GM21526 (cell line): ENCODE measurements around the gene PIK3C2A.
A peak's percentile ranks its signal among the peaks of the same experiment; 100 is the strongest.
"Not testable (repeated sequence)": the region's sequence is repeated elsewhere in the genome, so short reads cannot be mapped to it uniquely, and the experiment has no call there.

Source experiments
- ATAC-seq: cut with Tn5 transposase; IDR thresholded peaks from one replicate; pipeline ENCODE4 v1.9.1; 2021; ENCODE audit warnings: moderate library complexity; ENCODE audit not compliant: unreplicated experiment, low FRiP score

PIK3C2A gene, protein sequence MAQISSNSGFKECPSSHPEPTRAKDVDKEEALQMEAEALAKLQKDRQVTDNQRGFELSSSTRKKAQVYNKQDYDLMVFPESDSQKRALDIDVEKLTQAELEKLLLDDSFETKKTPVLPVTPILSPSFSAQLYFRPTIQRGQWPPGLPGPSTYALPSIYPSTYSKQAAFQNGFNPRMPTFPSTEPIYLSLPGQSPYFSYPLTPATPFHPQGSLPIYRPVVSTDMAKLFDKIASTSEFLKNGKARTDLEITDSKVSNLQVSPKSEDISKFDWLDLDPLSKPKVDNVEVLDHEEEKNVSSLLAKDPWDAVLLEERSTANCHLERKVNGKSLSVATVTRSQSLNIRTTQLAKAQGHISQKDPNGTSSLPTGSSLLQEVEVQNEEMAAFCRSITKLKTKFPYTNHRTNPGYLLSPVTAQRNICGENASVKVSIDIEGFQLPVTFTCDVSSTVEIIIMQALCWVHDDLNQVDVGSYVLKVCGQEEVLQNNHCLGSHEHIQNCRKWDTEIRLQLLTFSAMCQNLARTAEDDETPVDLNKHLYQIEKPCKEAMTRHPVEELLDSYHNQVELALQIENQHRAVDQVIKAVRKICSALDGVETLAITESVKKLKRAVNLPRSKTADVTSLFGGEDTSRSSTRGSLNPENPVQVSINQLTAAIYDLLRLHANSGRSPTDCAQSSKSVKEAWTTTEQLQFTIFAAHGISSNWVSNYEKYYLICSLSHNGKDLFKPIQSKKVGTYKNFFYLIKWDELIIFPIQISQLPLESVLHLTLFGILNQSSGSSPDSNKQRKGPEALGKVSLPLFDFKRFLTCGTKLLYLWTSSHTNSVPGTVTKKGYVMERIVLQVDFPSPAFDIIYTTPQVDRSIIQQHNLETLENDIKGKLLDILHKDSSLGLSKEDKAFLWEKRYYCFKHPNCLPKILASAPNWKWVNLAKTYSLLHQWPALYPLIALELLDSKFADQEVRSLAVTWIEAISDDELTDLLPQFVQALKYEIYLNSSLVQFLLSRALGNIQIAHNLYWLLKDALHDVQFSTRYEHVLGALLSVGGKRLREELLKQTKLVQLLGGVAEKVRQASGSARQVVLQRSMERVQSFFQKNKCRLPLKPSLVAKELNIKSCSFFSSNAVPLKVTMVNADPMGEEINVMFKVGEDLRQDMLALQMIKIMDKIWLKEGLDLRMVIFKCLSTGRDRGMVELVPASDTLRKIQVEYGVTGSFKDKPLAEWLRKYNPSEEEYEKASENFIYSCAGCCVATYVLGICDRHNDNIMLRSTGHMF (N-terminal part only)

DNA sequence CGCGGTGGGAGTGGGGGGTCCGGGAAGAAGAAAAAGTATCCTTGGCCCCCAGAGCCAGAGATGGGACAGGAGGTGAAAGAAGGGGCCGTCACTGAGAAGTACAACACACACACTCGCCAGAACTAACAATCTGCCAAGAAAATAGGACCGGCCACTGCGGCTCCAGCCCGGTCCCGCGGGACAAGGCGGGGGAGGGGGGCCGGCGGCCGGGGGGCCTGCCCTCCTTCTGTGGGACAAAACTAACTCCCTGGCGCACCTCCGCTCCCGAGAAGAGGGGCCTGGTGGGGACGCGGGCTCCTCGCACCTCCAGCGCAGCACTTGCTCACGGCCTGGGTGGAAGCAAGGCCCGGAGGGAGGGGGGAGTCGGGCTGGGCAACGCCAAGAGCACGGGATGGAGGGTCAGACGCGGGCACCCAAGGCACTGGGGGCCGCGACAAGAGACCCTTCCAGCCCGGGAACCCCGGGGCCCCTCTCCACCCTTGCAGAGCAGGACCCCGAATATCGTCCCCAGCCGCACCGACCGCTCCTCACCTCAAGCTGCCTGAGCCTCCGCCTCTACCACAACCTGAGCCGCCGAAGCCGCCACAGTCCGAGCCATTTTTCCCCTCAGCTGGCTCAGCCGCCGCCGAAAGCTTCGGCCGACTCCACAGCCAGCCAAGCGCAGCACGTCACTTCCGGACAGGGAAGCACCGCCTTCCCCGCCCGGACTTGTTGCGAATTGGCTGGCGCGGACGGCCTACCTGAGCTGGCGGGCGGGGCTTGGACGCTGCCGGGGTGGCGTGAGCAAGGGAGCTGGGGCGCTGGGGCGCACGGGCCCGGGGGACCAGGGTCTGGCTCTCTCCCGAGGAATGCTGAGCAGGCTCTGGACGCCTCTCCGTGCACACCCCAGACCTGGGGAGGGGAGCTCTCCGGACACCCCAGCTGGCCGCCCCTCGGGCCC is at the start of gene PIK3C2A:
Gene PIK3C2A, minus strand, starts transcription at position 670 of the 940 bp plus-strand sequence. CDS start 38,245 bp downstream, outside the sequence.
- ATAC-seq, result peak; percentile 98

DNA sequence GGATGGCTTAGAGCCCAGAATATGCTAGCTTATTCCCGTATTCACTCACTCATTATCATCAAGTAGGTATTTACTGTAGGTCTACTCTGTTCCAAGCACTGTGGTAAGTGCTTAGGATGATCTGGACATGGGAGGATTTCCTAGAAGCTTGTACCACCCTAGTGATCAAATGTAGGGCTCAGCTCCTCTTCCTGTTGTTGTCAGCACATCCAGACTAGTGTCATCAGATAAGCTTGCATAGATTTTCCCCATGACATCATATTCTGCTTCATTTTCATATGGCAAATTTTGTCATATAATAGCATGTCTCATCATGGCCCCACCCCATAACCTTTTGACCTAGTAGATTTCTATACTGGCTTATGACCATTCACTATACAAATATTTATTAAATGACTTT is 49.4 kb upstream of the PIK3C2A start:
- ATAC-seq, result no peak

DNA sequence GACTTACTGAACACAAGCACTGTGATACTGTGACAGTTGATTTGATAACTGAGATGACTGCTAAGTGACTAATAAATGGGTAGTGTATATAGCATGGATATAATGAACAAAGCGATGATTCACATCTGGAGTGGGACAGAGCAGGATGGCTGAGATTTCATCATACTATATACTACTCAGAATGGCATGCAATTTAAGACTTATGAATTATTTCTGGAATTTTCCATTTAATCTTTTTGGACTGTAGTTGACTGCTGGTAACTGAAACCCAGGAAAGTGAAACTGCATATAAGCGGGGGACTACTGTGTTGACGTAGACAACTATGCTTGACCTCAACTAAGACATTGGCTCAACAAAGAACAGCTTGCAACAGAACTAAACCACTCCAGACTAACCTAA is 48.7 kb upstream of the PIK3C2A start:
- ATAC-seq, result no peak

DNA sequence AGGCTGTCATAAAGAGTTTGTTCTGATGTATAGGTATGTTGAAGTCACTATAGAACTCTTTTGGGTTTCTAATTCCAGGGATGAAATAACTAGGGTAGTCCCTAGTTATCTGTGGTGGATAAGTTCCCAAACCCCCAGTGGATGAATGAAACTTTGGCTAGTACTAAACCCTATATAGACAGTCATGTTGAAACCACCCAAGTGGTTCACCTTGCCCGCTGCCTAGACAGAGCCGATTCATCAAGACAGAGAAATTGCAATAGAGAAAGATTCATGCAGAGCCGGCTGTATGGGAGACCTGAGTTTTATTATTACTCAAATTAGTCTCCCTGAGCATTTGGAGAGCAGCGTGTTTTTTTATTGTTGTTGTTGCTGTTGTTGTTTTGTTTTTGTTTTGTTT is 44.9 kb upstream of the PIK3C2A start:
- ATAC-seq, result no peak

DNA sequence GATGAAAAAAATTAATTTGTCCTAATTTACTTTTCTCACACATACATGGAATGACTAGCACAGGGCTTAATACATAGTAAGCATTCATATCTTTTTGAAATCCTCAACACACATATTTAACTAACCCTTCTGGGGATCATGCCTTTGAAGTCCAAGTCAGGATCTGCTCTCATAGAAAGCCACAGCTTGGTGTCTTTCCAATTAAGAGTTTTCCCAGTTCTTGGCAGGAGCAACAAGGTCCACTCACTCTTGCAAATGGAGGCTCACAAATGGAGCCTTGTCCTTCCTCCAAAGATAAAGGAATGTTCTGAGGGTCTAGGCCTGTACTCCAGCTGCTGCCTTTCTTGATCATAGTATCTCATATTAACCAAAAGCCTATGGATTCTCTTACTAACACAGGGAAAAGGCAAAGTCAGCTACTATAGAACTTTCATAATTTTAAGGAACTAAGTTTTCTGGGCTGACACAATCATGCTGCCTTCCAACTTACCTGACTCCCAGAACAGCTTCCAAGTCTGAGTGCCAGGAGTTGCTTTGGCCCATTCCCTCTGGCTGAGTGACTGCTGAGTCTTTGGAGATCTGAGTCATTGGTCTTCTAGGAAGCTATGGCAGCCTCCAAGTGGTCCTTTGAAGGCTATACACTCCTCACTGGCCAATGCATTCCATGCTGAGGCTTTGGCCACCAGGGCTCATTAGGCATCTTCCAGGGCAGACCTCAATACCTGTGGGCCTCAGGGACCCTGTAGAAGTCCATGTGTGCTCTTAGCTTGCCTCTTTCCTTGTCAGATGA is 43.0 kb upstream of the PIK3C2A start:
- ATAC-seq, result no peak

DNA sequence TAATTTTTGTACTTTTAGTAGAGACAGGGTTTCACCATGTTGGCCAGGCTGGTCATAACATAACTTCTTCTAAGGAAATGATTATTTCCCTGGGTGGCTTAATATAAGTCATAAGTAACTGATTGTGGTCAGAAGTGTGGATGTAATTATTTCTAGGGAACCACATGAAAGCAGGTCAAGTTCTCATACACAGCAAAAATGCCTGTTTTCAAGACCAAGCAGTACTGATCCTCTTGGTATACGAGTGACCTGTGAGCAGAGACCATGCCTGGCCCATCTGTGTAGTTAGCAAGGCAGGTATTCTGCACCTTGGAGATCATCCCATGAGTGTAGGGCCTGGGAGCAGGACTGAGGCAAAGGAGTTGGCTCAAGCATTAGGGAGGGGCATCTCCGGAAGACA is 36.3 kb upstream of the PIK3C2A start:
- ATAC-seq, result no peak

DNA sequence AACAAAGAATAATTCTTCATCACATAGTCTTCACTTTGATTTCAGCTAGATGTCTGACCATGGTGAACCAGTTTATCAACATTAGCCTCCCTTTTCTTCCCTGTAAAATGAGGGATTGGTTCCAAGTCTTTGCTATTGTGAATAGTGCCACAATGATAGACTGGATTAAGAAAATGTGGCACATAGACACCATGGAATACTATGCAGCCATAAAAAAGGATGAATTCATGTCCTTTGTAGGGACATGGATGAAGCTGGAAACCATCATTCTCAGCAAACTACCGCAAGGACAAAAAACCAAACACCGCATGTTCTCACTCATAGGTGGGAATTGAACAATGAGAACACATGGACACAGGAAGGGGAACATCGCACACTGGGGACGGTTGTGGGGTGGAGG is 35.2 kb upstream of the PIK3C2A start:
- not testable (repeated sequence) for ATAC-seq

DNA sequence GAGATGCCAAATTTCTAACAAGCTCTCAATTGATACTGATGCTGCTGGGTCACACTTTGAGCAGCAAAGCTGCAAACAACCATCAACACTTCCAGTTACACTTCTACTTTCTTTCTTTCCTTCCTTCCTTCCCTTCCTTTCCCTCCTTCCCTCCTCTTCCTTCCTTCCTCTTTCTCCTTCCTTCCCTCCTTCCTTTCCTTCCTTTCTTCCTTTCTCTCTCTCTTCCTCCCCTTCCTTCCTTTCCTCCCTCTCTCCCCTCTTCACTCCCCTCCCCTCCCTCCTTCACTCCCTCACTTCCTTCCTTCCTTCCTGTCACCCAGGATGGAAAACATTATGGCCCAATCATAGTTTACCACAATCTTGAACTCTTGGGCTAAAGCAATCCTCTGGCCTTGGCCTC is 33.0 kb upstream of the PIK3C2A start:
- ATAC-seq, result no peak

DNA sequence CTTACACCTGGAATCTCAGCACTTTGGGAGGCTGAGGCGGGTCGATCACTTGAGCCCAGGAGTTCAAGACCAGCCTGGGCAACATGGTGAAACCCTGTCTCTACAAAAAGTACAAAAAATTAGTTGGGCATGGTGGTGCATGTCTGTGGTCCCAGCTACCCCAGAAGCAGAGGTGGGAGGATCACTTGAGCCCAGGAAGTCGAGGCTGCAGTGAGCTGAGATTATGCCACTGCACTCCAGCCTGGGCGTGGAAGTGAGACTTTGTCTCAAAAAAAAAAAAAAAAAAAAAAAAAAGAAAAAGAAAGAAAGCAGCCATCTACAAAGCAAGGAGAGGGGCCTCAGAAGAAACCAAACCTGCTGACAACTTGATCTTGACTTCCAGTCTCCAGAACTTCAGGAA is 32.1 kb upstream of the PIK3C2A start:
- not testable (repeated sequence) for ATAC-seq

DNA sequence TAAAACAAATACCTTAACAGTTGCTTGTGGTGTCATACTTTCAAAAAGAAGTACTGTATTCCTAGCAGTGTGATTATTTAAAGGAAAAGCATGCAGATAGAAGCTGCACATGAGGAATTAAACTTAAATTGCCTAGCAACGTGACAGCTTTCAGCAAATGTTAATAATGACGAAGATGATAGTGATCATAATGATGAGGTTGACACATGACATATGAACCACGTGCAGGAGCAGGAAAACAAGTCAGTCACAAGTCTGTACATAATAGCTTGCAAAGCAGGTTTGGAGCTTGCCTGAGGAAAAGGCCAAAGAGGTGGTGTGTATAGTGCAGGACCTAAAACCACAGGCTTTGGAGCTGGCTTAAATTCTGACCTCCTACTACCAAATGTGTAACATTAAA is 30.6 kb upstream of the PIK3C2A start:
- ATAC-seq, result no peak

DNA sequence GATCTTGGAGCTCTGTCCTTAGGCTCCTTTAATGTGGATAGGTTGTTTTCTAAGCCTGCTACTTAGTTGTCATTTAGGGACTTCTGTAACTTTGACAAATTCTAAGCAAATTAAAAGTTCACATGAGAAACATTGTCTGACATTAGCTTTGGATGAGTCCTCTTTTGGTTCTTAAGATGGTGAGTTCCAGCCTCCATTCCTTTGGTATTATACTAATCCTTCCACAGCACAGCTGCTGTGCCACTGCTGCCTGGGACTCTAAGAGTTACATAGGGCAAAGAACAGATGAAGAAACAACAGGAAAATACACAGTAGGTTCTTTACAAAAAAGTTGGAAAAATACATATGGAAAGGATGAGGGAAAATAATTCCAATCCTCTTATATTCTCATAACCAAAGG is 25.3 kb upstream of the PIK3C2A start:
- ATAC-seq, result no peak

DNA sequence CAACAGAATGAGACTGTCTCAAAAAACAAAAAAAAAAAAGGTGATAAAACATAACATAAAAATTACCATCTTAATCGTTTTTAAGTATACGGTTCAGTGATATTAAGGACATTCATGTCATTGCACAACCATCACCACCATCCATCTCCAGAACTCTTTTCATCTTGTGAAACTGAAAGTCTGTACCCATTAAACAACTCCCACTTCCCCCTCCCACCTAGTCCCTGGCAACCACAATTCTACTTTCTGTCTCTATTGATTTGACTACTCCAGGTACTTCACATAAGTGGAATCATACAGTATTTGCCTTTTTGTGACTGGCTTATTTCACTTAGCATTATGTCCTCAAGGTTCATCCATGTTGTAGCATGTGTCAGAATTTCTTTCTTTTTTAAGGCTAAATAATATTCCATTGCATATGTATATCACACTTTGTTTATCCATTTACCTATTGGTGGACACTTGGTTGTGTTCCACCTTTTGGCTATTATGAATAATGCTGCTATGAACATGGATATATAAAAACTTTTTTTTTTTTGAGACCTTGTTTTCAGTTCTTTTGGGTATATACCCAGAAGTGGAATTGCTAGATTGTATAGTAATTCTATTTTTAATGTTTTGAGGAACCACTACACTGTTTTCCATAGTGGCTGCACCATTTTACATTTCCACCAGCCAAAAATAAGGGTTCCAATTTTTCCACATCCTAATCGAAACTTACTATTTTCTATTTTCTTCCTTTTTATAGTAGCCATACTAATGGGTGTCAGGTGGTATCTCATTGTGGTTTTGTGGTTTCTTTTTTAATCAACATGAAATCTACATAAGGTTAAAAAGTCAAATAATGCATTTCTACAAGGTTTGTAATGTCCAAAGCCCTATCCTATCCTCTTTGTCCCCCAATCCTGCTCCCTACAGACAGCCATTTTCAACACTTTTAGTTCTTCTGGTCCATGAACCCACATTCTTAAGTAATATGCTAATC is 23.4 kb upstream of the PIK3C2A start:
- ATAC-seq, result peak; percentile 88

DNA sequence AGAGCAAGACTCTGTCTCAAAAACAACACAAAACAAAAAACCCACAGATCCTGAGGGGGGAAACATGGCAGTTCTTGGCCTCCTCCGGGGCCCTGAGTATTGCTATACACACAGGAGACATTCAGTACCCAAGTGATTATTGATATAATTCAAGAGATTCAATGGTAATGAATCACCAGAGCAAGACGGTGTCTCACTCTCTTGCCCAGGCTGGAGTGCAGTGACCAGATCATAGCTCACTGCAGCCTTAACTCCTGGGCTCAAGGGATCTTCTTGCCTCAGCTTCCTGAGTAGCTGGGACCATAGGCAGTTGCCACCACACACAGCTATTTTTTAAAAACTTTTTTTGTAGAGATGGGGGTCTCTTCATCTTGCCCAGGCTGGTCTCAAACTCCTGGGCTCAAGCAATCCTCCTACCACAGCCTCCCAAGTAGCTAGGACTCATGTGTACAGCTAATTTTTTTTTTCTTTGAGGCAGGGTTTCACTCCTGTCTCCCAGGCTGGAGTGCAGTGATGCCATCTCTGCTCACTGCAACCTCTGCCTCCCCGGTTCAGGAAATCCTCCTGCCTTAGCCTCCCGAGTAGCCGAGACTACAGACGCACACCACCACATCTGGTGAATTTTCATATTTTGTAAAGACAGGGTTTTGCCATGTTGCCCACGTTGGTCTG is 21.8 kb upstream of the PIK3C2A start:
- no peak for ATAC-seq

DNA sequence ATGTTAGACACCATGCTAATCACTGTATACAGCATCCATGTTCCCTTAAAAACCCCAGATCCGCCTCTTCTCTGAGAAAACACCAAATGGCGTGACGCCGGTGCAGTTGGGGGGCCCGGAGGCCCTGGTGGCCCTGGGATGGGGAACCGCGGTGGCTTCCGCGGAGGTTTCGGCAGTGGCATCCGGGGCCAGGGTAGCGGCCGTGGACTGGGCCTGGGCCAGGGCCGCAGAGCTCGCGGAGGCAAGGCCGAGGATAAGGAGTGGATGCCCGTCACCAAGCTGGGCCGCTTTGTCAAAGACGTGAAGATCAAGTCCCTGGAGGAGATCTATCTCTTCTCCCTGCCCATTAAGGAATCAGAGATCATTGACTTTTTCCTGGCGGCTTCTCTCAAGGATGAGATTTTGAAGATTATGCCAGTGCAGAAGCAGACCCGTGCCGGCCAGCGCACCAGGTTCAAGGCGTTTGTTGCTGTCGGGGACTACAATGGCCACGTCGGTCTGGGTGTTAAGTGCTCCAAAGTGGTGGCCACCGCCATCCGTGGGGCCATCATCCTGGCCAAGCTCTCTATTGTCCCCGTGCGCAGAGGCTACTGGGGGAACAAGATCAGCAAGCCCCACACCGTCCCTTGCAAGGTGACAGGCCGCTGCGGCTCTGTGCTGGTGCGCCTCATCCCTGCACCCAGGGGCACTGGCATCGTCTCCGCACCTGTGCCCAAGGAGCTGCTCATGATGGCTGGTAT is 20.6 kb upstream of the PIK3C2A start:
- ATAC-seq, result not testable (repeated sequence)

DNA sequence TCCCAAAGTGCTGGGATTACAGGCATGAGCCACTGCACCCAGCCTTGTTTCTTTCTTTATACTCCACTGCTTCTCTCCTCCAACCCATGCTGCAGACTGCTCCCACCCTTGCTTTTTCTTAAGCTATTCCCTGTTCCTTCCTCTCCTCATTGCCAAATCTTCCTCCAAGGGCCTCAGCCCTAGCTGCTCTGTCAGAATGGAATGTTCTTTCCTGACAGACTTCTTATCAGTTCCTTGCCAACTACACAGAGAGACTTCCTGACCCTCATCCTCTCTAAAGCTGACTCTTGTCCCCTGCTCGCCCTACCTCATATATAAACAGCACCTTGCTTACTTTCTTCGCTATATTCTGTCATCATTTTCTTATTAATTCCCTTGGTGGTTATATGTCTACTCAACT is 16.9 kb upstream of the PIK3C2A start:
- ATAC-seq, result no peak

DNA sequence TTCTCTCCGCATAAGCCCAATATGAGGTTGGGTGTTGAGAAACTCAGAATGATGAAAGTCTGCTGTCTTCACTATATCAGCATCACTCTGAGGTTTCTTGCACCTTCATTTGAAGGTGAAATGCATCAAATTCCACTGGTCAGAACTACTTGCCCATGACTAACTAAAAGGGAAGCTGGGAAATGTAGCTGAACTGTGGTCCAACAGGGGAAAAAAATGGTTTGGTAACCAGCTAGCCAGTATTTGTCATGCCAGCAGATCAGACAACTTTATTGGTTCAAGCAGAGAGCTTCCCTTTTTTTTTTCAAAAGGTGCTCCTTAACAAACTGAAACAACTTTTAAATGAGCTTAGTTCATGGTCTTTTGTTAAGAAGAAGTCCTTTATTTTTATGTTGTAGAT is 14.2 kb upstream of the PIK3C2A start:
- no peak for ATAC-seq

DNA sequence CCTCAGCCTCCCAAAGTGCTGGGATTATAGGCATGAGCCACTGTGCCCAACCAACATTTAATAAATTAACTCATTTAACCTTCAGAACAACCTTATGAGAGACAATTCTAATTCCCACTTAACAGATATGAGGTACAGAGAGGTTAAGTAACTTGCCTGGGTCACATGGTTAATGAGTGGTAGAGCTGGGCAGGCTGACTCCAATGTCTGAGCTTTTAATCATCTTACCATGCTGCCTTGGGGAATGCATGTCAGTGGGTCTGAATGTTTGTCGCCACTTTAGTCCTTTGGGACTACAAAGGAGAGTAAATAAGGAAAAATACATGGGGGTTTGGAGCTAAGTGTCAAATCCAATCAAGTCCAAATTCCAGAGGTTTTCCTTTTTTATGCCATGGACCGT is 11.2 kb upstream of the PIK3C2A start:
- ATAC-seq, result no peak
